Spleen (tissue), 7 donors: ENCODE measurements around the gene BNC2.

Experiments
- POLR2A ChIP-seq, 3 donors: fragments of 450-650 bp; IDR thresholded peaks; one replicate each; pipeline ENCODE4 v1.5.1; 2017; ENCODE audit warnings: antibody characterized with exemption in 3 of 3, mild to moderate bottlenecking in 1 of 3
- POLR2AphosphoS5 ChIP-seq, 3 donors: sonication (generic); formaldehyde crosslinking; IDR thresholded peaks; one replicate each; pipeline ENCODE4 v1.5.1; 2017; ENCODE audit warnings: antibody characterized with exemption in 3 of 3
- TF ChIP-seq, protein P1 (sequence below), 11 experiments: fragments of 200-600 bp in 7 of 11; fragments of 450-650 bp in 4 of 11; sonication (generic) in 4 of 11; IDR thresholded peaks in 8 of 11; conservative IDR thresholded peaks in 3 of 11; 1 replicate in 7 of 11; 2 replicates in 4 of 11; pipeline versions ENCODE4 v1.4.0 to v1.8.0; 2016 to 2021; ENCODE audit warnings: antibody characterized with exemption in 11 of 11, inconsistent platforms in 4 of 11, mild to moderate bottlenecking in 1 of 11
- donor health status: DM: no; HTN: no; CAD: no; lungs with moderate emphysema.
- donor health status: DM: no; HTN: no; CAD: no.
- donor health status: DM: no; HTN: no; CAD: no.

DNA sequence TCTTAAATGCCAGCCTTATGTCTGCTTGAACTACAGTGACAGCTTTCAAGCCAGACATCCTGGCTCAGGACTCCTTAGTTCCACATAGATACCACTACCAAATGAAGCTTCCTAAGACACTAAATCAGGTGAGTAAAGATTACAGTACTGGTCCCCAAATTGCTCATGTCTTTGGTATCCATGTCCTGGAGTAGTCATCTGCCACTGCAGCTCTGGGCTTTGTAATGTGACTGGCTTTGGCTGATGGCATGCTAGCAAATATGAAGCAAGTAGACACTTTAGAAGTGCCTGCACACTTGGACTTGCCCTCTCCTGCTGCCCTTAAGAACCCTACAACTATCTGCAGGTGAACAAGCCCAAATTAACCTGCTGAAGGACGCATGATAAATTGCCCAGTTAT lies 334.9 kb downstream of the BNC2 start:
- TF ChIP-seq, protein P1, sequence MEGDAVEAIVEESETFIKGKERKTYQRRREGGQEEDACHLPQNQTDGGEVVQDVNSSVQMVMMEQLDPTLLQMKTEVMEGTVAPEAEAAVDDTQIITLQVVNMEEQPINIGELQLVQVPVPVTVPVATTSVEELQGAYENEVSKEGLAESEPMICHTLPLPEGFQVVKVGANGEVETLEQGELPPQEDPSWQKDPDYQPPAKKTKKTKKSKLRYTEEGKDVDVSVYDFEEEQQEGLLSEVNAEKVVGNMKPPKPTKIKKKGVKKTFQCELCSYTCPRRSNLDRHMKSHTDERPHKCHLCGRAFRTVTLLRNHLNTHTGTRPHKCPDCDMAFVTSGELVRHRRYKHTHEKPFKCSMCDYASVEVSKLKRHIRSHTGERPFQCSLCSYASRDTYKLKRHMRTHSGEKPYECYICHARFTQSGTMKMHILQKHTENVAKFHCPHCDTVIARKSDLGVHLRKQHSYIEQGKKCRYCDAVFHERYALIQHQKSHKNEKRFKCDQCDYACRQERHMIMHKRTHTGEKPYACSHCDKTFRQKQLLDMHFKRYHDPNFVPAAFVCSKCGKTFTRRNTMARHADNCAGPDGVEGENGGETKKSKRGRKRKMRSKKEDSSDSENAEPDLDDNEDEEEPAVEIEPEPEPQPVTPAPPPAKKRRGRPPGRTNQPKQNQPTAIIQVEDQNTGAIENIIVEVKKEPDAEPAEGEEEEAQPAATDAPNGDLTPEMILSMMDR (IDR thresholded peaks at IDR 0.05 in 8 of 11, conservative IDR thresholded peaks at IDR 0.05 in 3 of 11), result no peak
- no peak for TF ChIP-seq POLR2A (IDR thresholded peaks at IDR 0.05)
- TF ChIP-seq POLR2AphosphoS5 (IDR thresholded peaks at IDR 0.05), result no peak
